Kasumi-1 (cell line): Measurements from ENCODE around the gene ZFAND6.
"Not testable (repeated sequence)": the region's sequence is repeated elsewhere in the genome, so short reads cannot be mapped to it uniquely, and the experiment has no call there.

Source experiments
- DNase-seq, 2 experiments: peaks; one replicate each; lab custom pipeline; 2025; lab: John Stamatoyannopoulos, UW

The ZFAND6 gene

DNA sequence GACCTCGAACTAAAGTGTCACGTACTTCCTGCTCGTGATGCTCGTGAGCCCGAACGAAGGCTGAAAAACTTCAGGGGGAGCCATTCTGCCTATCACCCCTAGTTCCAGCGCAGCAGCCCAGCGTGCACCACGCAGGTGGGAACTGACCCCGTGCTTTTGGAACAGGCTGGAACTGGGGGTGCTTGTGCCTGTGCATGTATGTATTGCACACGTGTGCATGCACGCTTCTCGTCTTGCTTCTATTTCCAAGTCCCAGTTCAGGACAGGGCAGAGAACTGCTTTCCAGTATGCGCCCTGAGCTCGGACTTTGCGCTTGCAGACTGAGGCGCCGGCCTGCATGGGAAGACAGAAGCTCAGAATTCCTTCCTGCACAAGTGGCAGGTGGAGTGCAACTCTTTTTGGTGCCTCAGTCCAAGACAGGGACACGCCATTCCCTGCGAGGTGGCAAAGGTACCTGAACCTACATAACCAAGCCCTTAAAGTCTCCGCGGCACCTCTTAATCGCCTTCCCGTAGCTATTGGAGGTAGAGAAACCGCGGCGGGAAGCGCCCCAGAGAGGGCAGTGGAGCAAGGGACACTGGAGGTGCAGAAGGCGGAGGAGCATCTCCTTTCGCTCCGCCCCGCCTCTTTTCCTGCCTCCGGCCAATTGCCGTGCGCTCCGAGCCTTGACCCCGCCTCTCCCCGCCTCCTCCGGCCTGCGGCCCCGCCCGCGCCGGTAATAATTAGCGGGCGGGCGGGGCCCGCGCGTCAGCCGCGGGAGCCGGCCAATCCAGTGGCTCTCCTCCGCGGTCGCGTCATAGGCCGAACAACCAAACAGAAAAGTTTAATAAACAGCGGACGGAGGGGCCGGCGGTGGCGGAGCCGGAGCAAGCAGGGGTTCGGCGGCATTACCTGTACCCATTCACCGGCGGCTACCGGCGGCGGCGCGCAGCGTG lies at the start of gene ZFAND6:
TSS of gene ZFAND6 (plus strand) at position 826 of the 935 bp plus-strand sequence. CDS start 60,669 bp downstream, outside the sequence.
- peak; percentile 91 to 92 for DNase-seq

DNA sequence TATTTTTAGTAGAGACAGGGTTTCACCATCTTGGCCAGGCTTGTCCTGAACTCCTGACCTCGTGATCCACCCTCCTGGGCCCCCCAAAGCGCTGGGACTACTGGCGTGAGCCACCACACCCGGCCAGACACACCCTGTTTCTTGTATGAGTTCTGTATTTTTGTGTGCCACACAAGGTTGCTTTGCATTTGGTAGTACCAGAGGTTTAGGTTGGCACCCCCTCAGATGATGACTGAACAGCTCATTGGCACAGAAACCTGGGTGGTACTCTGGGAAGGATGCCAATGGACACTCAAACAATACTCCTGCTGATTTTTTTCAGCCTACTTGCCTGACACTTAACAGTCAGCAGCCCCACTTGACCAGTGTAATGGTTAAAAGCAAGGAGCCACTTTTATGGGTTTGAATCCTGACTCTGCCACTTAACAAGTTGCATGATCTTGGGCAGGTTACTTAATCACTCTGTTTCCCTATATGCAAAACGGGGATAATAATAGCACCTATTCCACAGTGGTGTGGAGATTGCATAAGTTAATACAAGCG lies 49.3 kb upstream of the ZFAND6 start:
- DNase-seq, result no peak

DNA sequence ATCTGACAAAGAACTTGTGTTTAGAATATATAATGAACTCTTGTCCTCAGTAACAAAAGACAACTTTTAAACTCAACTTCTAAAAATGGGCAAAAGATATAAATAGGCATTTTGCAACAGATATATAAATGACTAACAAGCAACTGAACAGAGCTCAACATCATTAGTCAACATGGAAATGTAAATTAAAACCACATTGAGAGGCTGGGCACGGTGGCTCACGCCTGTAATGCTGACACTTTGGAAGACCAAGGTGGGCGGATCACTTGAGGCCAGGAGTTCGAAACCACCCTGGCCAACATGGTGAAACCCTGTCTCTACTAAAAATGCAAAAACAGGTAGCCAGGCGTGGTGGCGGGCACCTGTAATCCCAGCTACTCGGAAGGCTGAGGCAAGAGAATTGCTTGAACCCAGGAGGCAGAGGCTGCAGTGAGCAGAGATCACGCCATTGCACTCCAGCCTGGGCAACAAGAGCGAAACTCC lies 48.4 kb upstream of the ZFAND6 start:
- not testable (repeated sequence) for DNase-seq

DNA sequence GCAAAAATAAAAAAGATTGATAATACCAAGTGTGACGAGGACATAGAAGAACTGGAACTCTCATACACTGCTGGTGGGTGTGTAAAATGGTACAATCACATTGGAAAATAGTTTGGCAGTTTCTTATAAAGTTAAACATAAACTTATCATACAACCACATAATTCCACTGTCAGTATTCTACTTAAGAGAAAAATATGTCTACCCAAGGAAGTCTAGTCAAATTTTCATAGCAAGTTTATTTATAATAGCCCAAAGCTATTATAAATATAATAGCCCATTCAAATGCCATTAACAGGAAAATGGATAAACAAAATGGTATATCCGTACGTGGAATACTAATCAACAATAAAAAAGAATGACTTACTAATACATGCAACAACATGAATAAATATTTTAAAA lies 47.9 kb upstream of the ZFAND6 start:
- no peak for DNase-seq

DNA sequence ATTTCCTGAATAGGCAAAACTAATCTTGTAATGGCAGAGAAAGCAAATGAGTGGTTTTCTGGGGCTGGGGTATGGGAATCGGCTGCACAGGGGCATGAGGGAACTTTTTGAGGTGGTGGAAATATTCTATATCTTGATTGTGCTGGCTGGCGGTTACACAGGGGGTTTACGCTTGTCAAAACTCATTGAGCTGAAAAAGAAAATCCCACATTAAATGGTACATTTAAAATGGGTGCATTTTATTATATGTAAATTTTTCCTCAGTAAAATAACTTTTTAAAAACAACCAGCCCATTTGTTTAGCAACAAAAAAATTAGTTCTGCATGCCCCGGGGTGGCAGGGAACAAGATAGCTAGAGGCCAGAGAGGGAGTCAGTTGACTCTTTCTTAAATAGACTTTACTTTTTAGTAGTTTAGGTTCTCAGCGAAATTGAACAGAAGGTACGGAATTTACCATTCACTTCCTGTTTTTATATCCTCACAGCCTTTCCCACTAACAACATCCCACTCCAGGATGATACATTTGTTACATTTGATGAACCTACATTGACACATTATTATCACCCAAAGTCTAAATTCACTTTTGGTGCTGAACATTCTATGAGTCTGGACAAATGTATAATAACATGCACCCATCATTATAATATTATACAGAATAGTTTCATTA lies 47.3 kb upstream of the ZFAND6 start:
- DNase-seq, result no peak

DNA sequence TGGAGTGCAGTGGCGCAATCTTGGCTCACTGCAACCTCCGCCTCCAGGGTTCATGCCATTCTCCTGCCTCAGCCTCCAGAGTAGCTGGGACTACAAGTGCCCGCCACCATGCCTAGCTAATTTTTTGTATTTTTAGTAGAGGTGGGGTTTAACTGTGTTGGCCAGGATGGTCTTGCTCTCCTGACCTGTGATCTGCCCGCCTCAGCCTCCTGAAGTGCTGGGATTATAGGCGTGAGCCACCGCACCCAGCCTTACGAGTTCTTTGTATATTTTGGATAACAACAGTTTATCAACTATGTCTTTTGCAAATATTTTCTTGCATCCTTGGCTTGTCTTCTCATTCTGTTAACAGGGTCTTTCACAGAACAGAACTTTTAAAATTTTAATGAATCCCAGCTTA lies 45.3 kb upstream of the ZFAND6 start:
- not testable (repeated sequence) for DNase-seq

DNA sequence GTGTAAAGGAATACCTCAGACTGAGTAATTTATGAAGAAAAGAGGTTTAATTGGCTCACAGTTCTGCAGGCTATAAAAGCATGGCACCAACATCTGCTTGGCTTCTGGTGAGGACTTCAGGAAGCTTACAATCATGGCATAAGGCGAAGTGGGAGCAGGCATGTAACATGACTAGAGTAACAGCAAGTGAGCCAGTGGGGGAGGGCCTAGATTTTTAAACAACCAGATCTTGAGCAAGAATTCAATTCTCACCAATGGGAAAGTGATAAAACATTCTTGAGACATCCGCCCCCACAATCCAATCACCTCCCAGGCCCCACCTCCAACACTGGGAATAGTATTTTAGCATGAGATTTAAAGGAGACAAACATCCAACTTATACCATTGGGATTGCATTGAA lies 44.3 kb upstream of the ZFAND6 start:
- DNase-seq, result no peak

DNA sequence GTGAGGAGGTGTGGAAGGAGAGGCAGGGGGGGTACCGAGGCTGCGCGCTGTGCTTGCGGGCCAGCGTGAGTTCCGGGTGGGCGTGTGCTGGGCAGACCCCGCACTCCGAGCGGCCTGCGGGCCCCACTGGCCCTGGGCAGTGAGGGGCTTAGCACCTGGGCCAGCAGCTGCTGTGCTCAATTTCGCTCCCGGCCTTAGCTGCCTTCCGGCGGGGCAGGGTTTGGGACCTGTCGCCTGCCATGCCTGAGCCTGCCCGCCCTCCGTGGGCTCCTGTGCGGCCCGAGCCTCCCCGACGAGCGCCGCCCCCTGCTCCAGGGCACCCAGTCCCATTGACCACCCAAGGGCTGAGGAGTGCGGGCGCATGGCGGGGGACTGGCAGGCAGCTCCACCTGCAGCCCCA lies 43.0 kb upstream of the ZFAND6 start:
- DNase-seq, result not testable (repeated sequence)

DNA sequence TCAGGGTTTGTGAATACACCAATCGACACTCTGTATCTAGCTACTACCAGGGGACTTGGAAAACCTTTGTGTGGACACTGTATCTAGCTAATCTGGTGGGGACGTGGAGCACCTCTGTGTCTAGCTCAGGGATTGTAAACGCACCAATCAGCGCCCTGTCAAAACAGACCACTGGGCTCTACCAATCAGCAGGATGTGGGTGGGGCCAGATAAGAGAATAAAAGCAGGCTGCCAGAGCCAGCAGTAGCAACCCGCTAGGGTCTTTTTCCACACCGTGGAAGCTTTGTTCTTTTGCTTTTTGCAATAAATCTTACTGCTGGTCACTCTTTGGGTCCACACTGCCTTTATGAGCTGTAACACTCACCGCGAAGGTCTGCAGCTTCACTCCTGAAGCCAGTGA lies 42.3 kb upstream of the ZFAND6 start:
- DNase-seq, result not testable (repeated sequence)

DNA sequence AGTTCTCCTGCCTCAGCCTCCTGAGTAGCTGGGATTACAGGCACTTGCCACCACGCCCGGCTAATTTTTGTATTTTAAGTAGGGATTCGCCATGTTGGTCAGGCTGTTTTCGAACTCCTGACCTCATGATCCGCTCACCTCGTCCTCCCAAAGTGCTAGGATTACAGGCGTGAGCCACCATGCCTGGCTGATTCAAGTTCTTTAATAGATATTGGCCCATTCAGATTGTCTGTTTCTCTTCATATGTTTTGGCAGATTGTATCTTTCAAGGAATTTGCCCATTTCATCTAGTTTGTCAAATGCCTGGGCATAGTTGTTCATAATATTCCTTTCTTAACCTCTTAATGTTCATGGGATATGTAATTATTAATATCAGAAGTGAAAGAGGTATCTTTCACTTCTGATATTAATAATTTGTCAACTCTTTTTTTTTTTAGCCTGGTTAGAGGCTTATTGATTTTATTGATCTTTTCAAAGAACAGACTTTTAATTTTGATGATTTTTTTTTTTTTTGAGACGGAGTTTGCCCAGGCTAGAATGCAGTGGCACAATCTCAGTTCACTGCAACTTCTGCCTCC lies 40.2 kb upstream of the ZFAND6 start:
- no peak for DNase-seq

DNA sequence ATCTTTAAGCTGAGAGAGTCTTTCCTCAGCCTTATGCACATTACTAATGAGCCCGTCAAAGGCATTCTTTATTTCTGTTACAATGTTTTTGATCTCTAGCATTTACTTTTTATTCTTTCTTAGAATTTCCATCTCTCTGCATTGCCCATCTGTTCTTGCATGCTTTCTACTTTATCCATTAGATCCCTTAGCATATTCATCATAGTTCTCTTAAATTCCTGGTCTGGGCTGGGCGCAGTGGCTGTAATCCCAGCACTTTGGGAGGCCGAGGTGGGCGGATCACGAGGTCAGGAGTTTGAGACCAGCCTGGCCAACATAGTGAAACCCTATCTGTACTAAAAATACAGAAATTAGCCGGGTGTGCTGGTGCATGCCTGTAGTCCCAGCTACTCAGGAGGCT lies 39.3 kb upstream of the ZFAND6 start:
- not testable (repeated sequence) for DNase-seq

DNA sequence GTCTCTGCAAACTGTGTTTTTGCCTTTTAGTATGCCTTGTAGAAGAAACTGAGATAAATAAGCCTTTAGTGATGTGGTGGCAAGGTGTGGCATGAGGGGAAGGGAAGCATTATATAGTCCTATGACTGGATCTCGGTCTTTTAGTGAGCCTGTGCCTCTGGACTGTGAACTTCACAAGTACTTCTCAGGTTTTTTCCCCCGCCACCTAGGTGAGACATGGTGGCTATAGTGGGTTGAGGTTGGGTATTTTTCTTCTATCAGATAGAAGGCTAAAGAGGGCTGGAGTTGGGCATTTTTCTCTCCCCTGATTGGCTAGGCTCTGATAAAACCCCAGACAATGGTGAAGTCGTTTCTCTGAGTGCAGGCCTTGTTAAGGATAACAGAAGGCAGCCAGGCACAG lies 38.7 kb upstream of the ZFAND6 start:
- DNase-seq, result no peak

DNA sequence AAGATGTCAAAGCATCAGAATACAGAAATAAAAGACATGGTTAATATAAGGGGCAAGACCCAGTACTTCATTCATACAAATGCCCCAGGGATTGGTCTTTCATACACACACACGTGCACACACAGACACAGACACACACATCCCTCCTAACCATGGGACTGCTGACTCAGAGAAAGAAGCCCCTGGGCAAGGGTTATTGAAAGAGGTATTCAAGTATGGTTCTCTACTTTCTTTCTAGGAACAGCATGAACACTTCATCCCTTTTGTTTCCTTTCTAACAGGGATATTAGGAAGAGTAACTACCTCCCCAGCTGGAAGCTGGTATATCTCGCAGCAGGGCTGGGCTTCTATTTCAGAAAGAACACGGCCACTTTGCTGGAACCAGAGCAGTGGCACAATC lies 33.2 kb upstream of the ZFAND6 start:
- no peak for DNase-seq

DNA sequence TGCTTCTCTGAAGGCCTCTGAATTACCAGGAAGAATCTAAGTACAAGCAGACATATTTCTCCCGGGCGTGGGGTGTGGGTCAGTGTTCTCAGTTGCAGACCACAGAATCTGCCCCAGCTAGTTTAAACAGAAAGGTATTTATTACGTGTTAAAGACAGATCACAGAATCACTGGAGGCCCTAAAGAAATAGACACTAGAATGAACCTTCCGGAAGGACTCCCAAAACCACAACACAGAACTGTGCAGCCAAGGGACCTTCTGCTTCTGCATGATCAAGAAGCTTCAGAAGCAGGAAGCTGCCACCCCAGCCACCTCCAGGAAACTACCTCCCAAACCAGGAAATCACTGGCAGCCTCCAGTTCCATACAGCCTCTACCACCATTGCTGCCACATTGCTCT lies 32.7 kb upstream of the ZFAND6 start:
- peak; percentile 83 to 86 for DNase-seq

DNA sequence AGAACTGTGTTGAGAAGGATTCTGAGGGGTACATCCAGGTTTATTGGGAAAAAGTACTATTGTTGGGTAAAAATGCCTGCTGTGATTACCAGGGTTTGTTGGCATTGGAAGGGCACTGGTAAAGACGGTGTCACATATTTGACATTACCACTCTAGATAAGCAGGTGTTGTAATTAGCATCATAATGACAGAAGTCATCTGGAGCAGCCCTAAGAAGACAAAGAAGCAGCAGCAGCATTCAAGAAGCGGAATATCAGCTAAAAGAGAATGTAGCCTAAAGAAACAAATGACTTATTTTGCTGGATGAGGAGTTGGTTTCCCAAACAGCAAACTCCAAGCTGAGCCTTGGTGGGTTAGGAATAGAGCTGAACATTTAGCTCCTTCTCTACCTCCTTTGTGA lies 30.5 kb upstream of the ZFAND6 start:
- DNase-seq, result no peak

DNA sequence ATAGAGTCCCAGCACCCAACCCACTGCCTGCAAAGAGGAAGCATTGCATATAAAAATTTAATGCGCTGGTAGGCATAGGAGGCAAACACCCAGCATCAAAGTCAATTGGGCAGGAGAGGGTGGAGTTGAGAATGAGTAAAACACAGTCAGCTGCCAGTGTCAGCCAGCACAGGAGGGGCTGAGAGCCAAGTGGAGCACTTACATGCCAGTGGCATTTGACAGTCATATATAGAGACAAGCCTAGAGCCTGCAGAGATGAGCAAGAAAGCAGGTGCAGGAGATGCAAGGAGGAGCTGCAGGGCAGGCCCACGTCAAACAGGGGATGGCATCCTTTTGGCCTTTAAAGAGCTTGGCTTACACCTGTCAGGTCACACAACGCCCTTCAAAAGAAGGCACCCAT lies 27.6 kb upstream of the ZFAND6 start:
- no peak for DNase-seq

DNA sequence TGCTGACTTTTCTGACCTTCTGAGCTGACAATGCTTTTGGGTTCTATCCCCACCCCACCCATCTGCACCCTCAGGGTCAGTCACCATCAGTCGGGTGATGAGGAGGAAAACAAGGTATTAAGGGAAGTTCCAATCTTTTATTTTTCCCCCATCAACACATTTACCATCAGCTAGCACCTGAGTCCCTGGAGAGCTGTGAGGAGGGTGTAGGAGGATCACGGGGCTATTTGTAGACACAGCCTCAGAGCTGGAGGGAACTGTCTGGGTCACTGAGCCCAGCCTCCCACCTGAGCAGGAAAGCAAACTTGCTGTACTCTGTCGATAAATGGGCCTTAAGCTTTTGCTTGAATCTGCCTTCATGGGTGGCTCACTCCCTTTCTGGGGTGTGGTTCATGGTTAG lies 24.8 kb upstream of the ZFAND6 start:
- DNase-seq, result no peak

DNA sequence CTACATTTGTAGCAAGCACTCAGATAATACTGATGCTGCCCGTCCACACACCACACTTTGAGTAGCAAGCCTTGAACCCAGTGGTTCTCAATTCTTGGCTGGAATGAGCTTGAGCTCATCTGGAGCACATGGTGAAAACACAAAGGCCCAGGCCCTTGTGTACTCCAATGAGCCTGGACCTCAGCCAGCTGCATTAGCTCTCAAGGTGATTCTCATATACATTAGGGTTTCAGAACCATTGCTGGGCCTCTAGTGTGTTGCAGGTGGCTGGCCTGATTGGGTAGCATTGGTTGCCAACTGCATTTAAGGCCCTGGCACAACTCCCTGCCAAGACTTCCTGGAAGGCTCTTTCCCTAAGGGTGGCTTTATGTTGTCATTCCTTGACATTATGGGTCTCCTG lies 23.4 kb upstream of the ZFAND6 start:
- DNase-seq, result no peak

DNA sequence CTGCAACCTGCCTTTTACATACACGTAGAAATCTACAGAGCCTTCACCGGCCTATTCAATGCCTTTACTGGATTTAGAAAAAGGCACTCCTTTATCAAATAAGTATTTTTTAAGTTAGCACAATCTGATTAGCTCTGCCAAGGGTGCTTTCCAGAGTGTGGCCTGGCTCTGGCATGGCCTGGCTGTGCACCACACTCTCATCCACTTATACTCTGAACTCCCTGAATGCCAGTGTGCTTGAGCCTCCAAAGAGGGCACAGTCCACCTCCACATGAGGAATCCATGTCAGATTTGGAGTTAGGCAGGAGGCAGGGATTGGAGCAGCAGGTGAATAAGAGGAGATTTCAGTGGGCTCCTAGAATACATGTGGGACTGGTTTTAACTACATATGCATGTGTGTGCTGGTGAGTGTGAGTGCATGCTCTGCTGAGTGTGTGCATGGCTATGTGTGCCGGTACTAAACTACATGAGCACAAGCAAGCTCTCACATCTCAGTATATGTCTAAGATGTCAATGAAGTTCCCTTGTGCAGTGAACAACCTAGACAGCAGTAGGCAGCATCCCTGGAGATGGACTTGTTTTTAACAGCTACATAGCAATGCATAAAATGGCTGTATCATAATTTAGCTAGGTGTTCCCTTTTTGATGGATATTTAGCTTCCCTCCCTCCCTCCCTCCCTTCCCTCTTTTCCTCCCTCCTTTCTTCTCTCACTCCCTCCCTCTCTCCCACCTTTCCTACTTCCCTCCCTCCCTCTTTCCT lies 17.8 kb upstream of the ZFAND6 start:
- DNase-seq, result no peak

DNA sequence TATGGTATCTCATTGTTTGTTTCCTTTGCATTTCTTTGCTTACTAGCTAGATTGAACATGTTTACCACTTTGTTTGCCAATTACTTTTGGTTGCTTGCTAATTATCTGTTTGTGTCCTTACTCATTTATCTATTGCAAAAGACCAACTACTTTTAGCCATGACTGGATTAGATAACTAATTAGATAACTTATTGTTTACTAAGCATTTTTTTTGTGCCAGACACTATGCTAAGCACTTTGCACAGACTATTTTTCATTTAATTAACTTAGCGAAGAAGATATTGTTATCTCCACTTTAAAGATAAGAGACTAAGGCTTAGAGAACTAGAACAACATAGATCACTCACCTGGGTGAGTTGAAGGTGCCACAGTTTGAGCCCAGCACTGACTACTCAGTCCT lies 16.9 kb upstream of the ZFAND6 start:
- no peak for DNase-seq

DNA sequence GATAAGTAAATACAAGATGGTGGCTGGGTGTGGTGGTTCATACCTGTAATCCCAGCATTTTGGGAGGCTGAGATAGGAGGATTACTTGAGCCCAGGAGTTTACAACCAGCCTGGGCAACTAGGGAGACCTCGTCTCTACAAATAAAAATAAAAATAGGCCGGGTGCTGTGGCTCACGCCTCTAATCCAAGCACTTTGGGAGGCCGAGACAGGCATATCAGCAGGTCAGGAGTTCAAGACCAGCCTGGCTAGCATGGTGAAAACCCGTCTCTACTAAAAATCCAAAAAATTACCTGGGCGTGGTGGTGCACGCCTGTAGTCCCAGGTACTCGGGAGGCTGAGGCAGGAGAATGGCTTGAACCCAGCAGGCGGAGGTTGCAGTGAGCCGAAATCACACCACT lies 14.3 kb upstream of the ZFAND6 start:
- not testable (repeated sequence) for DNase-seq

DNA sequence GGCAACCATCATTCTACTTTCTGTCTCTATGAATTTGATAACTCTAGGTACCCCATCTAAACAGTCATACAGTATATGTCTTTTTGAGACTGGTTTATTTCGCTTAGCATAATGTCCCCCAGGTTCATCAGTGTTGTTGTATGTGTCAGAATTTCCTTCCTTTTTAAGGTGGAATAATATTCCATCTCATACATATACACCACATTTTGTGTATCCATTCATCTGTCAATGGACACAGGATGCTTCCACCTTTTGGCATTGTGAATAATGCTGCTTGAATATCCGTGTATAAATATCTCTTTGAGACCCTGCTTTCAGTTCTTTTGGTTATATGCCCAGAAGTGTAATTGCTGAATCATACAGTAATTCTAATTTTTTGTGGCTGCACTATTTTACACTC lies 10.4 kb upstream of the ZFAND6 start:
- DNase-seq, result no peak
